NCI-H774 (cell line): ENCODE results near the gene MAPK12.
"Not testable (repeated sequence)": the region's sequence is repeated elsewhere in the genome, so short reads cannot be mapped to it uniquely, and the experiment has no call there.

Experiments
- DNase-seq: peaks from one replicate; lab custom pipeline; 2025; lab: John Stamatoyannopoulos, UW

The MAPK12 gene

DNA sequence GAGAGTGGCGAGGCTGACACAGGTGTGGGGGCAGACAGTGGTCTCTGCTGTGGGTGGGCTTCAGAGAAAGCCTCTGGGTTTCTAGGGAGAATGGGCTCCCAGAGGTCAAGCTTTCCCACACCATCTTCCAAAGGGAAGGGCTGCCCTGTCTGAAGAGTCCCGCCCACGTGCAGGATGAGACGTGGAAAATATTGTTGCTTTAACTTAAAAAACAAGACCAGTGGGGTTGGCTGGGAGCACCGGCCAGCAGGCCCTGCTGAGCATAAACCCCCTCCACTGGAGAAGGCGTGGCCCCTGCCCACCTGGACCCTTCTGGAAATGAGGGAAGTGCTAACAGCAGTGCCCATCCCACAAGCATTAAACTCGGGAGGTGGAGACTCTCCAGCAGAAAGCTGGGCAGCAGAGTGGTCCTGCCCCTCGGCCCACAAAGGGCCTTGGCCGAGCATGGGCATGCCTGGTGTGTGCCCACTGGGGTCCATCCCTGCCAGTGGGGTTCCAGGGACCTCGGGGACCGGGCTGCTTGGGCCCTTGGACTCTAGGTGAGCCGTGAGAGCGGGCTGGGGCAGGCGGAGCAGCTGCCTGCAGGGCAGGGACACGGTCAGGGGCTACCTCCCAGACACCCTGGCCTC is 45.3 kb downstream of the MAPK12 start:
- DNase-seq = no peak

DNA sequence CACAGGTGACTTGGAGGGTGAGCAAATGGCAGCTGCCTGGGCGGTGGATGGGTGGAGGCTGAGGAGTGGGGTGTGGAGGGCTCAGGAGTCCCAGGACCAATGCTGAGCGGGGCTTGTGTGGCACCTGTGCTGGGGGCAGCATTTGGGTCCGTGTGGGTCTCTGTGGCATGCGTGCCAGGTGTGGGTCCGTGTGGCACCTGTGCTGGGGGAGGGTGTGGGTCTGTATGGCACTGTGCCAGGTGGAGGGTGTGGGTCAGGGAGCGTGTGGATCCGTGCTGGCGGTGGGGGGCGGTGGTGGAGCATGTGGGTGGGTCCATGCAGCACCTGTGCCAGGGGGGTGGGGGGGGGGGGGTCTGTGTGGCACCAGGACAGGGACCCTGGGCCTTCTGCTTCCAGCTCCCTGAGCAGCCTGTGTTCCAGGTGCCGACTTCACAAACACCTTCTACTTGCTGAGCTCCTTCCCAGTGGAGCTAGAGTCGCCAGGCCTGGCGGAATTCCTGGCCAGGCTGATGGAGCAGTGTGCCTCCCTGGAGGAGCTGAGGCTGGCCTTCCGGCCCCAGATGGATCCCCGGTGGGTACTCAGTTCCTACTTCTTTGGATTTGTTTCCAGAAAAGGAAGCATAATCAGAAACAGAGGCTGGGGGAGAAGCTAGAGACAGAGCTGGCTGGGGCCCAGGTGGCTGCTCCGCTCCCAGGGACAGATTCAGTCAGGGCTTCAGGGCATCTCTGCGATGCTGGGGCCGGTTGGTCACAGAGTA is 46.0 kb downstream of the MAPK12 start:
- no peak for DNase-seq

DNA sequence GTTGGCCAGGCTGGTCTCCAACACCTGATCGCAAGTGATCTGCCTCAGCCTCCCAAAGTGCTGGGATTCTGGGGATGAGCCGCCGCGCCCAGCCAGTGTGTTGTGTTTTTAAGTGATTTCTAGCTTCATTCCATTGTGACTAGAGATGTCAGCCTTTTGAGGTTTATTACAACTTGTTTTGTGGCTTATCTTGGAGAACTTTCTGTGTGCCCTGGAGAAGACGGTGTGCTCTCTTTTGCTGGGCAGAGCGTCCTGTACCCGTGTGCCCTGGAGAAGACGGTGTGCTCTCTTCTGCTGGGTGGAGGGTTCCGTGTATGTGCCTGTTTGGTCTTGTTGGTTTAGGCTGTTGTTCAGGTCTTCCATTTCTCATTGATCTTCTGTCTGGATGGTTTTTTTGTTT is 48.2 kb downstream of the MAPK12 start:
- DNase-seq = no peak

DNA sequence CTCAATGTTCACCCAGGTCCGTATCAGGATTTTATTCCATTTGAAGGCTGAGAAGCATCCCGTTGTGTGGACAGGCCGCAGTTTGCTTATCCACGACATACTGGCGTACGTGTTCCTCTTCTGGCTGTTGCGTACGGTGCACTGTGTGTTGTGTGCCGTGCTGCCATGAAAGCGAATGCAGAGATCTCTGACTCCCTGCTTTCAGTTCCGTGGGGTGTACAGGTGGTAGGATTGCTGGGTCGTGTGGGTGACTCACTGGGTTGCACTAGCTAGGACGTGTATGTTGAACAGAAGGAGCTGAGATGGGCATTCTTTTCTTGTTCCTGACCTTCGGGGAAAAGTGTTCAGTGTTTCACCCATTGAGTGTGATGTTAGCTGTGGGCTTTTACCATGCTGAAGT is 50.3 kb downstream of the MAPK12 start:
- DNase-seq = no peak

DNA sequence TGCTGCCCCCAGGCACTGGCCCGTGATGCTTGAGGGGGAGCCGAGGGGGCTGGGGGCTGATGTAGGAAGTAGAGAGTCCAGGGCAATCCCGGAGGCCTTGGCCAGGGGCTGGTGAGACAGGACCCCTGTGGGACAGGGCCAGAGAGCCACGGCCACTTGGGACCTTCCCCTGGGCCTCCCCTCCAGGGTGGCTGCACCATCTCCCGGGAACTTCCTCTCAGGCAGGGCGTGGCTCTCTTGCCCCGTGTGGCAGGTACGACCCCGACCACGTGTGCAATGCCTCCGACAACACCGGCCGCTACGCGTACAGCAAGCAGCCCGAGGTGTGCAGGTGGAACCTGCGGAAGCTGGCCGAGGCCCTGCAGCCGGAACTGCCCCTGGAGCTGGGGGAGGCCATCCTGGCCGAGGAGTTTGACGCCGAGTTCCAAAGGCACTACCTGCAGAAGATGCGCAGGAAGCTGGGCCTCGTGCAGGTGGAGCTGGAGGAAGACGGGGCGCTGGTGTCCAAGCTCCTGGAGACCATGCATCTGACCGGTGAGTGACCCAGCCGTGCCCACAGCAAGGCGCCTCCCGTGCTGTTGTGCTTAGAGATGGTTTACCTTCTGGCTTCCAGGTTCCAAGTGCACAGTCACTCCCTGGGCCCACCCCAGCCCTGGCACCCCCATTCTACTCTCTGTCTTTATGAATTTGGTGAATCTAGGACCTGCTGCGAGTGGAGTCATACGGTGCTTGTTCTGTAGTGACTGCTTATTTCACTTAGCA is 50.9 kb downstream of the MAPK12 start:
- DNase-seq = no peak

DNA sequence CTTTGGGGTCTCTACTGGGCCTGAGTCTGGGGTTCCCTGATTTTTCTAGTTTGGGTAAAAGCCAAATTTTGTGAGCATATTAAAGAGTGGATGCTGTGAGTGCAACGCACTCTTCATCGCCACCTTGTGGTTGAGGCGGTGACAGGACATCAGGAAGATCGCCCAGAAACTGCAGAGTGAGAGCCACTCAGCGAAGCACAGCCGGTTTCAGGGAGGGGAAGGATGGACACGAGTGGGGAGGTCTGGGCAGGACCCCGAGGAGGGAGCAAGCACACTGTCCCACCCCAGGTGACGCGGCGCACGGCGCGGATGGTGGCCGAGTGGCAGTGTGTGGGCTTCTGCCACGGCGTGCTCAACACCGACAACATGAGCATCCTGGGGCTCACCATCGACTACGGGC is 51.6 kb downstream of the MAPK12 start:
- DNase-seq = no peak

DNA sequence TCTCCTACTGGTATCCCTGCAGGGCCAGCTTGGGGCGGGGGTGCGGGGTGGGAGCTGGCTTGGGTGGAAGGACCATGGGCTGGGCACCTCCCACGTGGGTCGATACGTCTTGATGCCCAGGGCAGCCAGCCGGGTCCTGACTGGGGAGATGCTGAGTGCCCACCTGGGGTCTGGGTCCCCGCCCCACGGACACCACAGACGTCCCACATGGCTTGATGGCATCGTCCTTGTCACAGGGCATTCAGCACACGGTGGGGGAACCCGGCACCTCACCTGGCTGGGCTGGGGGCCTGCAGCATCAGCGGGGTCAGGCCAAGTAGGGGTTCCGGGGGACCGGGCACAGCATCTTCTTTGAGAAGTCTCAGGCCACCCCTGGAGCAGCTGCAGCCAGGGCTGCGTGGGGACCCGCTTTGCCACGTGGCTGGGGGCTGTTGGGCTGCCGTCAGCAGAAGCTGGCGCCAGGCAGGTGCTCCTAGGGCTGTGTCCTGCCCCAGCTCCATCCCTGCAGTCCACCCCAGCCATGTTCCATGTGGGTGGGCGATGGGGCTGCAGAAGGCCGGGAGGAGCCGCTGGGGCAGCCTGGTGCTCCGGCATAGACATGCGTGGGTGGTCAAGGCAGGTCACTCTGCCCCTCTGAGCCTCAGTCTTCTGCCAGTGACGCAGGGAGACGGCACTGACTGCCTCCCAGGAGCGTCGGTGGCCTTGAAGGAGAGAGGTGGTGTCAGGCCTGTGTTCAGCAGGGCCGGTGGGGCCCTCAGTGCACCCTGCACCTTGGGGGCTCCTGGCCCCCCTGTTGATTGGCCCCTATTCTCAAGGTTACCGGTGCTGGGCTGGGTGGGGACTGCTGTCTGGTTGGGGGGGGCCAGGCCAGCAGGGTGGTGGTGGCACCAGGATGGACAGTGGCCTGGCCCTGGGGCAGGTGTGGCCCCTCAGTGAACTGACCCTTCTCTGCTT is 52.3 kb downstream of the MAPK12 start:
- no peak for DNase-seq

DNA sequence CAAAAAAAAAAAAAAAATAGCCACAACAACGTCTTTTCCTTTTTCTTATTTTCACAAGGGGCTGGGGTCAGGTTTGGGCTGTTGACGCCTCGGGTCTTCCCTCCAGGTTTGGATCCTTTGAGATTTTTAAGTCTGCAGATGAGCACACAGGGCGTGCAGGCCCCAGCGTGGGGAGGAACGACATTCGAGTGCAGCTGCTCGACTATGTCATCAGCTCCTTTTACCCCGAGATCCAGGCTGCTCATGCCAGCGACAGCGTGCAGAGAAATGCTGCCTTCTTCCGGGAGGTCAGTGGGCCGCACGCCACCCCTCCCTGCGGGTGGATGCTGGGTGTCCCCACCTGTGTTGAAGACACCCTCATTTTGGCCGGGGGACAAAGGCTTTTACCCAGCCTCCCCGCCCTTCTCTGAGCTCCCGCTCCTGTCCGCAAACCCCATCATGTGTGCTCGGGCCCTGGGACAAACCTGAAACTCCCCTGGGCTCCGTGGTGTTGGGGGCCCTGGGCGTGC is 53.0 kb downstream of the MAPK12 start:
- no peak for DNase-seq

DNA sequence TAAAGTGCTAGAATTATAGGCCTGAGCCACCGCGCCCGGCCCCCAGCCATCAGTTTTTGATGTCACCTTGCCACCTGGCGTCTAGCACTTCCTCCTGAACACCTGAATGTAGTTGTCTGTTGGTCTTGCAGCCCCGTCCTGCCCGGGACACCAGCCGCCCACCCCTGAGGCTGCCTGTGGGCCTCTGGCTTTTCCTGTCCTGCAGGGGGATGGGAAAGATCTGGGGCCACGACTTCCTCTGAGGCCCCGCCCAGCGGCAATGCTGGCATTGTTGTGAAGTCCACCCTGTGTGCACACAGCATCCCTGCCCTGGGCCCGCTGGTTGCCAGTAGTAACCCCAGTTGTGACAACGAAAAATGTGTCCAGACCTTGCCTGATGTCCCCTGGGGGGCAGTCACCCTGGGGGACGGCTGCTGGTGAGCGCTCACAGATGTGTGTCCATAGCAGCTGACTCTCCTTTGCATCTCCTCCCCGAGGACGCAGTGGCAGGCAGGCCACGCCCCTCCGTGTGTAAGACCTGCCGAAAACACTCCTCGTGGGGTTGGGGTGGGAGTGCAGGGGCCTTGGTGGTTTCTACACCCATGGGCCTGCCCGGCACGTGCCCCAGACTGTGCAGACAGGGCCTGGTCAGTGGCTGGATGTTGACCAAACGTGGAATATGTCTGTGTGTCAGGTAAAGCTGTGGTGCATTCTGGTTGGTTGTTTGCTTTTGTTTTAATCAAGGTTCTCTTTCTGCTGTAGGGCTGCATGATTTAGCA is 53.9 kb downstream of the MAPK12 start:
- DNase-seq = no peak

DNA sequence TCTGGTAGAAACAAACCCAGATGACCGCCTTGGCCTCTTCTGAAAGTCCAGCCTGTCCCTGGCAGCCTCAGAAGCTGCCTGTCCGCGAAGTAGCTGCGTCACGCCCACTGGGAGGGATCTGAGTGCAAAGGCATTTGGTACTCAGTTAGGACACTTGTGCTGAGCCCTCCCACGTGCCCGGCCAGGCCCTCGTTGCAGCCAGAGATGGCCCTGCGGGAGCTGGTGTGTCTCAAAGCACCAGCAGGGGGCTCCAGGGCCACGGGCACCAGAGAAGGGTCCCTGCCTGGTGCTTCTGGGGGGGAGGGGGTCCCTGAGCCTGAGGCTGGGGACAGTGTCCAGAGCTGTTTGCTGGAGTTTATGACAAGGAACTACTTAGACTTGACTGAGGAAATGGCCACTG is 54.9 kb downstream of the MAPK12 start:
- no peak for DNase-seq

DNA sequence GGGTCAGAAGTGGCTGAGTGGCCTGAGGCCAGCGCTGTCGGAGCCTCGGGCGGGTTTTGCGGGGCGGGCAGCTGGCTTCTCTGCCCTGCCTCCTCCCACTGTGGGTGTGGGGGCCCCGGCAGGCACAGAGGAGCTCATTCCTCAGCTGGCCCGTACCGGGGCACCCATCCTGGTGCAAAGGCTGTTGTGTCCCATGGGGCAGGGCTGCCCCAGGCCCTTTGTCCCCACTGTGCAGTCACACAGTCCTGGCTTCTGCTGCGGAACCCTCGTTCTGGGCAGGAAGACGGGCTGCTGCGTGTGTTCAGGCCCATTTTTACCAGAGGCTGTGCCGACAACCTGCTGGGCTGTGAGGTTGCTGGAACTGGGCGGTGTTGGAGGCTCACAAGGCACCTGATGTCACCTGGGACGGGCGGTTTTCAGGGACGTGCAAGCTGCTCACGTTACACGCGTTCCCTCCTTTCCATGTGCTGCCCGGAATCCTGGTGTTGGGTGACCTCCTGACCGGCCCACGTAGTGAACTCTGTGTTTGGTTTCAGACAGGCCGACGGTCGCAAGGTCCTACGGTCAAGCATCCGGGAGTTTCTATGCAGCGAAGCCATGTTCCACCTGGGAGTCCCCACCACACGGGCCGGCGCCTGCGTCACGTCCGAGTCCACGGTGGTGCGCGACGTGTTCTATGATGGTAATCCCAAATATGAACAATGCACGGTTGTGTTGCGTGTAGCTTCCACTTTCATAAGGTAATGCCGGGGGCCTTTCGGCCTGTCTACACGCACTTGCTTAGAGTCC is 55.5 kb downstream of the MAPK12 start:
- DNase-seq = no peak

DNA sequence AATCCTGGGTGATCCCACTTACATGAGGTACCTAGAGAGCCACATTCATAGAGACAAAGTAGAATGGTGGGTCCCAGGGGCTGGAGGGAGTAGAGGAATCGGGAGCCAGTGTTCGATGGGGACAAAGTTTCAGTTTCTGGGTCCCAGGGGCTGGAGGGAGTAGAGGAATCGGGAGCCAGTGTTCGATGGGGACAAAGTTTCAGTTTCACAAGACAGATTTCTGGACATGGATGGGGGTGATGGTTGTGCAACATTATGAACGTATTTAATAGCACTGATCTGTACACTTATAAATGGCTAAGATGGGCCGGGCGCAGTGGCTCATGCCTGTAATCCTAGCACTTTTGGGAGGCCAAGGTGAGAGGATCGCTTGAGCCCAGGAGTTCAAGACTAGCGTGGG is 56.5 kb downstream of the MAPK12 start:
- not testable (repeated sequence) for DNase-seq

DNA sequence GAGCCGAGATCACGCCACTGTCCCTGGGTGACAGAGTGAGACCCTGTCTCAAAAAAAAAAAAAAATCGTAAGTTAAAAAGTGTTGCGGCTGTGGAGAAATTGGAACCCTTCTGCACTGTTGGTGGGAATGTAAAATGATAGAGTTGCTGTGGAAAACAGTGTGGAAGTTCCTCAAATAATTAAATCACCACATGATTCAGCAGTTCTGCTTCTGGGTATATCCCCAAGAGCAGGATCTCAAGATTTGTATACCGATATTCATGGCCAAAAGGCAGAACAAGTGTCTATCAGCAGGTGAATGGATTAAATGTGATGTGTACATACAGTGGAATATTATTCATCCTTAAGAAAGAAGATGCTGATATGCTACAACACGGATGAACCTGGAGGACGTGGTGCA is 56.9 kb downstream of the MAPK12 start:
- no peak for DNase-seq

DNA sequence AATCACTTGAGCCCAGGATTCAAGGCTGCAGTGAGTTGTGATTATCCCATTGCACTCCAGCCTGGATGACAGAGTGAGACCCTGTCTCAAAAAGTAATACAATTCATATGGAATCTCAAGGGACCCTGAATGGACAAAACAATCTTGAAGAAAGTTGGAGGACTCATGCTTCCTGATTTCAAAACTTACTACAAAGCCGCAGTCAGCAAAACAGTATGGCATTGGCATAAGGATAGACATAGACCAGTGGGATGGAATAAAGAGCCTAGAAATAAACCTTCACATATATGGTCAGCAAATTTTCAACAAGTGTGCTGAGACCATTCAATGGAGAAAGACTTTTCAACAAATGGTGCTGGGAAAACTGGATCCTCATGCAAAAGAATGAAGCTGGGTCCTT is 58.2 kb downstream of the MAPK12 start:
- no peak for DNase-seq
